GM23338 (cell line): ENCODE results near the gene MYH10. TPM values are rescaled to one million over a fixed set of nuclear protein-coding genes. Genes with fewer than 3 reads are reported as not detected.

Source experiments
- ATAC-seq: fragments of 200-7000 bp; cut with Tn5 transposase; 3 replicates; pipeline ENCODE4 v1.9.1; 2020
- DNase-seq: peaks from one replicate; pipeline ENCODE4 v3.0.0-alpha.2; 2015; ENCODE audit warnings: low spot score
- H2AFZ ChIP-seq: fragments of 200-600 bp; sonication (generic); 2 replicates; pipeline ENCODE4 v1.8.0; 2016; ENCODE audit warnings: antibody characterized with exemption, mild to moderate bottlenecking, moderate library complexity
- H3F3A ChIP-seq: fragments of 200-600 bp; sonication (generic); replicated peaks from 2 replicates; pipeline ENCODE4 v1.8.0; 2017; ENCODE audit warnings: antibody characterized with exemption, mixed run types, low read depth
- H3K27ac ChIP-seq: fragments of 200-600 bp; sonication (generic); 2 replicates; pipeline ENCODE4 v1.6.1; 2016; ENCODE audit warnings: low read depth
- H3K27me3 ChIP-seq: fragments of 200-600 bp; sonication (generic); 2 replicates; pipeline ENCODE4 v1.8.0; 2016; ENCODE audit warnings: mild to moderate bottlenecking, mixed run types, moderate library complexity; ENCODE audit not compliant: insufficient read depth
- H3K36me3 ChIP-seq: fragments of 200-600 bp; sonication (generic); 2 replicates; pipeline ENCODE4 v1.8.0; 2016; ENCODE audit warnings: mild to moderate bottlenecking; ENCODE audit not compliant: insufficient read depth
- H3K4me1 ChIP-seq: fragments of 200-600 bp; sonication (generic); 2 replicates; pipeline ENCODE4 v1.8.0; 2016; ENCODE audit warnings: mild to moderate bottlenecking, moderate library complexity; ENCODE audit not compliant: insufficient read depth
- H3K4me2 ChIP-seq: fragments of 200-600 bp; sonication (generic); 2 replicates; pipeline ENCODE4 v1.7.1; 2017; ENCODE audit warnings: mixed run types
- H3K4me3 ChIP-seq: fragments of 200-600 bp; sonication (generic); 2 replicates; pipeline ENCODE4 v1.6.1; 2016; ENCODE audit warnings: mixed run types
- H3K79me2 ChIP-seq: fragments of 200-600 bp; sonication (generic); replicated peaks from 2 replicates; pipeline ENCODE4 v1.8.0; 2017; ENCODE audit warnings: mild to moderate bottlenecking; ENCODE audit not compliant: insufficient read depth
- H3K9me2 ChIP-seq: fragments of 200-600 bp; sonication (generic); 2 replicates; pipeline ENCODE4 v1.8.0; 2017; ENCODE audit not compliant: insufficient read depth
- H4K20me1 ChIP-seq: fragments of 200-600 bp; sonication (generic); replicated peaks from 2 replicates; pipeline ENCODE4 v1.8.0; 2017; ENCODE audit warnings: mild to moderate bottlenecking; ENCODE audit not compliant: insufficient read depth
- H3K27ac Mint-ChIP-seq: 2 replicates; pipeline ENCODE4 v1.8.0; 2020; ENCODE audit warnings: inconsistent platforms, mild to moderate bottlenecking, moderate library complexity, mixed read lengths
- H3K27me3 Mint-ChIP-seq: 3 replicates; pipeline ENCODE4 v1.8.0; 2022; ENCODE audit warnings: low read depth, mild to moderate bottlenecking, moderate library complexity, mixed read lengths, inconsistent platforms; ENCODE audit not compliant: insufficient read depth, poor library complexity
- H3K36me3 Mint-ChIP-seq: 3 replicates; pipeline ENCODE4 v1.8.0; 2021; ENCODE audit warnings: low read depth, mild to moderate bottlenecking, inconsistent platforms, moderate library complexity, mixed read lengths
- H3K4me1 Mint-ChIP-seq: 3 replicates; pipeline ENCODE4 v1.8.0; 2020; ENCODE audit warnings: mild to moderate bottlenecking, inconsistent platforms, mixed read lengths
- H3K4me3 Mint-ChIP-seq: 3 replicates; pipeline ENCODE4 v1.8.0; 2021; ENCODE audit warnings: moderate library complexity, mild to moderate bottlenecking, inconsistent platforms, mixed read lengths
- H3K9me3 Mint-ChIP-seq: 3 replicates; pipeline ENCODE4 v1.8.0; 2020; ENCODE audit warnings: moderate library complexity, mild to moderate bottlenecking, inconsistent platforms, mixed read lengths
- CREB1 ChIP-seq: fragments of 250-450 bp; sonication (Bioruptor Pico); IDR thresholded peaks from 2 replicates; pipeline ENCODE4 v1.5.0; 2020; ENCODE audit warnings: low read depth, mild to moderate bottlenecking, moderate library complexity
- CTCF ChIP-seq, 2 experiments: fragments of 200-600 bp in 1 of 2; sonication (generic) in 1 of 2; conservative IDR thresholded peaks; 2 replicates each; pipeline versions ENCODE4 v1.5.1 to v1.6.1; 2016 to 2017; ENCODE audit warnings: antibody characterized with exemption in 2 of 2, low read depth in 2 of 2, mild to moderate bottlenecking in 2 of 2, moderate library complexity in 1 of 2
- ETS1 ChIP-seq: IDR thresholded peaks from 2 replicates; pipeline ENCODE4 v1.6.1; 2016; ENCODE audit warnings: antibody characterized with exemption
- EZH2 ChIP-seq: fragments of 200-600 bp; sonication (generic); IDR thresholded peaks from one replicate; pipeline ENCODE4 v1.8.0; 2017; ENCODE audit warnings: antibody characterized with exemption, mild to moderate bottlenecking, low read depth; ENCODE audit not compliant: unreplicated experiment
- EZH2phosphoT487 ChIP-seq: fragments of 200-600 bp; sonication (generic); IDR thresholded peaks from one replicate; pipeline ENCODE4 v1.8.1; 2018; ENCODE audit warnings: antibody characterized with exemption; ENCODE audit not compliant: unreplicated experiment
- JUNB ChIP-seq: IDR thresholded peaks from one replicate; pipeline ENCODE4 v1.6.1; 2016; ENCODE audit warnings: antibody characterized with exemption; ENCODE audit not compliant: unreplicated experiment
- NANOG ChIP-seq: IDR thresholded peaks from 2 replicates; pipeline ENCODE4 v1.6.1; 2016; ENCODE audit warnings: antibody characterized with exemption, borderline replicate concordance
- POLR2AphosphoS5 ChIP-seq: IDR thresholded peaks from 2 replicates; pipeline ENCODE4 v1.6.1; 2016; ENCODE audit warnings: antibody characterized with exemption, low read depth
- REST ChIP-seq: IDR thresholded peaks from one replicate; pipeline ENCODE4 v1.6.1; 2018; ENCODE audit warnings: antibody characterized with exemption; ENCODE audit not compliant: unreplicated experiment
- STAT1 ChIP-seq: IDR thresholded peaks from one replicate; pipeline ENCODE4 v1.6.1; 2016; ENCODE audit warnings: antibody characterized with exemption; ENCODE audit not compliant: unreplicated experiment
- ZNF114 ChIP-seq: fragments of 250-450 bp; sonication (Bioruptor Pico); IDR thresholded peaks from 2 replicates; pipeline ENCODE4 v1.5.0; 2020; ENCODE audit warnings: mild to moderate bottlenecking, moderate library complexity
- ZNF331 ChIP-seq: fragments of 250-450 bp; sonication (Bioruptor Pico); IDR thresholded peaks from 2 replicates; pipeline ENCODE4 v1.5.0; 2020; ENCODE audit warnings: low read depth, mild to moderate bottlenecking, moderate library complexity
- polyA plus RNA-seq: library from polyadenylated mRNA; unstranded; fragments of >200 nt; fragmentation: Nextera tagmentation; extraction: Ambion mirVana; gene quantifications from 2 replicates; pipeline ENCODE4 v1.2.1, GENCODE V29; 2016
- total RNA-seq: library from RNA; depleted of rRNA; stranded (reverse); fragments of >200 nt; shearing (Covaris generic); gene quantifications from 2 replicates; pipeline ENCODE4 v1.2.3, GENCODE V29; 2014
- TF ChIP-seq, protein P1 (sequence below): fragments of 250-450 bp; sonication (Bioruptor Pico); IDR thresholded peaks from 2 replicates; pipeline ENCODE4 v1.5.0; 2020; ENCODE audit warnings: mild to moderate bottlenecking, moderate library complexity

MYH10 gene
- total and polyA plus RNA-seq, 2 experiments from 2014 or later, result 89.5 to 230 TPM

- TF ChIP-seq, protein P1, sequence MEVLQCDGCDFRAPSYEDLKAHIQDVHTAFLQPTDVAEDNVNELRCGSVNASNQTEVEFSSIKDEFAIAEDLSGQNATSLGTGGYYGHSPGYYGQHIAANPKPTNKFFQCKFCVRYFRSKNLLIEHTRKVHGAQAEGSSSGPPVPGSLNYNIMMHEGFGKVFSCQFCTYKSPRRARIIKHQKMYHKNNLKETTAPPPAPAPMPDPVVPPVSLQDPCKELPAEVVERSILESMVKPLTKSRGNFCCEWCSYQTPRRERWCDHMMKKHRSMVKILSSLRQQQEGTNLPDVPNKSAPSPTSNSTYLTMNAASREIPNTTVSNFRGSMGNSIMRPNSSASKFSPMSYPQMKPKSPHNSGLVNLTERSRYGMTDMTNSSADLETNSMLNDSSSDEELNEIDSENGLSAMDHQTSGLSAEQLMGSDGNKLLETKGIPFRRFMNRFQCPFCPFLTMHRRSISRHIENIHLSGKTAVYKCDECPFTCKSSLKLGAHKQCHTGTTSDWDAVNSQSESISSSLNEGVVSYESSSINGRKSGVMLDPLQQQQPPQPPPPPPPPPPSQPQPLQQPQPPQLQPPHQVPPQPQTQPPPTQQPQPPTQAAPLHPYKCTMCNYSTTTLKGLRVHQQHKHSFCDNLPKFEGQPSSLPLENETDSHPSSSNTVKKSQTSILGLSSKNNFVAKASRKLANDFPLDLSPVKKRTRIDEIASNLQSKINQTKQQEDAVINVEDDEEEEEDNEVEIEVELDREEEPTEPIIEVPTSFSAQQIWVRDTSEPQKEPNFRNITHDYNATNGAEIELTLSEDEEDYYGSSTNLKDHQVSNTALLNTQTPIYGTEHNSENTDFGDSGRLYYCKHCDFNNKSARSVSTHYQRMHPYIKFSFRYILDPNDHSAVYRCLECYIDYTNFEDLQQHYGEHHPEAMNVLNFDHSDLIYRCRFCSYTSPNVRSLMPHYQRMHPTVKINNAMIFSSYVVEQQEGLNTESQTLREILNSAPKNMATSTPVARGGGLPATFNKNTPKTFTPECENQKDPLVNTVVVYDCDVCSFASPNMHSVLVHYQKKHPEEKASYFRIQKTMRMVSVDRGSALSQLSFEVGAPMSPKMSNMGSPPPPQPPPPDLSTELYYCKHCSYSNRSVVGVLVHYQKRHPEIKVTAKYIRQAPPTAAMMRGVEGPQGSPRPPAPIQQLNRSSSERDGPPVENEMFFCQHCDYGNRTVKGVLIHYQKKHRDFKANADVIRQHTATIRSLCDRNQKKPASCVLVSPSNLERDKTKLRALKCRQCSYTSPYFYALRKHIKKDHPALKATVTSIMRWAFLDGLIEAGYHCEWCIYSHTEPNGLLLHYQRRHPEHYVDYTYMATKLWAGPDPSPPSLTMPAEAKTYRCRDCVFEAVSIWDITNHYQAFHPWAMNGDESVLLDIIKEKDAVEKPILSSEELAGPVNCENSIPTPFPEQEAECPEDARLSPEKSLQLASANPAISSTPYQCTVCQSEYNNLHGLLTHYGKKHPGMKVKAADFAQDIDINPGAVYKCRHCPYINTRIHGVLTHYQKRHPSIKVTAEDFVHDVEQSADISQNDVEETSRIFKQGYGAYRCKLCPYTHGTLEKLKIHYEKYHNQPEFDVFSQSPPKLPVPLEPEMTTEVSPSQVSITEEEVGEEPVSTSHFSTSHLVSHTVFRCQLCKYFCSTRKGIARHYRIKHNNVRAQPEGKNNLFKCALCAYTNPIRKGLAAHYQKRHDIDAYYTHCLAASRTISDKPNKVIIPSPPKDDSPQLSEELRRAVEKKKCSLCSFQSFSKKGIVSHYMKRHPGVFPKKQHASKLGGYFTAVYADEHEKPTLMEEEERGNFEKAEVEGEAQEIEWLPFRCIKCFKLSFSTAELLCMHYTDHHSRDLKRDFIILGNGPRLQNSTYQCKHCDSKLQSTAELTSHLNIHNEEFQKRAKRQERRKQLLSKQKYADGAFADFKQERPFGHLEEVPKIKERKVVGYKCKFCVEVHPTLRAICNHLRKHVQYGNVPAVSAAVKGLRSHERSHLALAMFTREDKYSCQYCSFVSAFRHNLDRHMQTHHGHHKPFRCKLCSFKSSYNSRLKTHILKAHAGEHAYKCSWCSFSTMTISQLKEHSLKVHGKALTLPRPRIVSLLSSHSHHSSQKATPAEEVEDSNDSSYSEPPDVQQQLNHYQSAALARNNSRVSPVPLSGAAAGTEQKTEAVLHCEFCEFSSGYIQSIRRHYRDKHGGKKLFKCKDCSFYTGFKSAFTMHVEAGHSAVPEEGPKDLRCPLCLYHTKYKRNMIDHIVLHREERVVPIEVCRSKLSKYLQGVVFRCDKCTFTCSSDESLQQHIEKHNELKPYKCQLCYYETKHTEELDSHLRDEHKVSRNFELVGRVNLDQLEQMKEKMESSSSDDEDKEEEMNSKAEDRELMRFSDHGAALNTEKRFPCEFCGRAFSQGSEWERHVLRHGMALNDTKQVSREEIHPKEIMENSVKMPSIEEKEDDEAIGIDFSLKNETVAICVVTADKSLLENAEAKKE (CRISPR knock-in tag), result no peak
- no peak for TF ChIP-seq EZH2phosphoT487
- TF ChIP-seq CREB1 (CRISPR knock-in tag), result no peak
- no peak for TF ChIP-seq ZNF114
- no peak for TF ChIP-seq ZNF331 (CRISPR knock-in tag)
- TF ChIP-seq POLR2AphosphoS5, result no peak
- TF ChIP-seq REST, result no peak
- no peak for TF ChIP-seq NANOG
- no peak for TF ChIP-seq CTCF (conservative IDR thresholded peaks at IDR 0.05; ENCODE audit: low read depth in 2 of 2)
- no peak for TF ChIP-seq ETS1
- TF ChIP-seq EZH2, result no peak
- no peak for TF ChIP-seq JUNB
- TF ChIP-seq STAT1, result no peak
- Histone ChIP-seq H3K79me2 (peaks cover 95% of the 10 kb centered on the region), H3K4me3 (no peak overlapping the region), H3K4me1 (no peaks in the 10 kb centered on the region), H3K9me2 (no peaks in the 10 kb centered on the region), H2AFZ (no peak overlapping the region), H3K4me2 (no peak overlapping the region), H3K27ac (no peak overlapping the region; the same call in 1 of the 2 replicates), H3K36me3 (0 out of 2 replicates have a peak, but pooled peaks cover 4% of the 10 kb centered on the region), H4K20me1 (peaks cover 30% of the 10 kb centered on the region), H3K27me3 (no peaks in the 10 kb centered on the region), H3F3A (no peaks in the 10 kb centered on the region)
- H3K9me3 Mint-ChIP-seq, result no peaks in the 10 kb centered on the region
- H3K4me3 Mint-ChIP-seq, result no peak overlapping the region
- no peaks in the 10 kb centered on the region for H3K27me3 Mint-ChIP-seq
- no peak for ATAC-seq
- no peak overlapping the region for H3K27ac Mint-ChIP-seq
- H3K36me3 Mint-ChIP-seq, result peaks cover 20% of the 10 kb centered on the region; the same call in 2 of the 3 replicates
- no peak for DNase-seq
- H3K4me1 Mint-ChIP-seq, result peaks cover 12% of the 10 kb centered on the region
These were observed 31.0 kb downstream of the MYH10 start for GRCh38 chr17:8599351-8600011.
